CD4-positive, alpha-beta T cell treated with Interleukin-4 for 1 hour (primary cell): ENCODE measurements around the gene SFXN2.
"Not testable (repeated sequence)": the region's sequence is repeated elsewhere in the genome, so short reads cannot be mapped to it uniquely, and the experiment has no call there.

Source experiments
- DNase-seq, 2 donors: peaks; one replicate each; pipeline ENCODE4 v3.0.0-alpha.2; 2020 to 2022

The SFXN2 gene

DNA sequence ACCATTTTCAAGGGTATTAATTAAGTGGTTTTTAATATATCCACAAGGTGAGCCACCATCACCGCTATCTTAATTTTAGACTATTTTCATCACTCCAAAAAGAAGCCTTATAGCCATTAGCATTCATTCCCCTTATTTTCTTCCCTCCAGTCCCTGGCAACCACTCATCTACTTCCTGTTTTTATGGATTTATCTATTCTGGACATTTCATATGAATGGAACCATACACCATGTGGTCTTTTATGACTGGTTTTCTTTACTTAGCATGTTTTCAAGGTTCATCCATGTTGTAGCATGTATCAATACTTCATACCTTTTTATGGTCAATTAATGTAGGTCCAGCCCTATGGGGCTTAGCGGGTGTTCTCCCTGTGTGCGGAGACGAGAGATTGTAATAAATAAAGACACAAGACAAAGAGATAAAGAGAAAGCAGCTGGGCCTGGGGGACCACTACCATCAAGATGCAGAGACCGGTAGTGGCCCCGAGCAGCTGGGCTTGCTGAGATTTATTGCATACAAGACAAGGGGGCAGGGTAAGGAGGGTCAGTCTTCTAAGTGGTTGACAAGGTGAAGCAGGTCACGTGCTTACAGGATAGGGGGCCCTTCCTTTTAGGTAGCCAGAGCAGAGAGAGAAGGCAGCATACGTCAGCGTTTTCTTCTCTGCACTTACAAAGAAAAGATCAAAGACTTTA, 44.0 kb downstream of the SFXN2 start:
- no peak for DNase-seq

DNA sequence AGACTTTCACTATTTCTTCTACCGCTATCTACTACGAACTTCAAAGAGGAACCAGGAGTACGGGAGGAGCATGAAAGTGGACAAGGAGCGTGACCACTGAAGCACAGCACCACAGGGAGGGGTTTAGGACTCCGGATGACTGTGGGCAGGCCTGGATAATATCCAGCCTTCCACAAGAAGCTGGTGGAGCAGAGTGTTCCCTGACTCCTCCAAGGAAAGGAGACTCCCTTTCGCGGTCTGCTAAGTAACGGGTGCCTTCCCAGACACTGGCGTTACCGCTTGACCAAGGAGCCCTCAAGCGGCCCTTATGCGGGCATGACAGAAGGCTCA, 44.5 kb downstream of the SFXN2 start:
- DNase-seq: not testable (repeated sequence)

DNA sequence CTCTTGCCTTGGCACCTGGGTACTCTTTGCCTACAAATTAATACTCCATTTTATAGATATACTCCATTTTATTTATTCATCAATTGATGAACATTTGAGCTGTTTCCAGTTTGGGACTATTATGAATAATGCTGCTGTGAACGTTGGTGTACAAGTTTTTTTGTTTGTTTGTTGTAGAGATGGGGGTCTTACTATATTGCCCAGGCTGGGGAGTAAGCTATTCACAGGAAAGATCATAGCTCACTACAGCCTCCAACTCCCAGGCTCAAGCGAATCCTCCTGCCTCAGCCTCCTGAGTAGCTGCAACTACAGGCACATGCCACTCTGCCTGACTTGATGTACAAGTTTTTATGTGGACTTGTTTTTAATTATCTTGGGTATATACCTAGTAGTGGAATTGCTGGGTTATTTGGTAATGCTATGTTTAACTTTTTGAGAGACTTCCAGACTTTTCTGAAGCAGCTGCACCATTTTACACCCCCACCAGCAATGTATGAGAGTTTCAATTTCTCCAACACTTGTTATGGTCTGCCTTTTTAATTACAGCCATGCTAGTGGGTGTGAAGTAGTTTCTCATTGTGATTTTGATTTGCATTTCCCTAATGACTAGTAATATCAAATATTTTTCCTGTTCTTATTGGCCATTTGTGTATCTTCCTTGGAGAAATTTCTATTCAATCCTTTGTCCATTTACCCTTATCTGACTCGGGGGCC, 45.2 kb downstream of the SFXN2 start:
- no peak for DNase-seq

DNA sequence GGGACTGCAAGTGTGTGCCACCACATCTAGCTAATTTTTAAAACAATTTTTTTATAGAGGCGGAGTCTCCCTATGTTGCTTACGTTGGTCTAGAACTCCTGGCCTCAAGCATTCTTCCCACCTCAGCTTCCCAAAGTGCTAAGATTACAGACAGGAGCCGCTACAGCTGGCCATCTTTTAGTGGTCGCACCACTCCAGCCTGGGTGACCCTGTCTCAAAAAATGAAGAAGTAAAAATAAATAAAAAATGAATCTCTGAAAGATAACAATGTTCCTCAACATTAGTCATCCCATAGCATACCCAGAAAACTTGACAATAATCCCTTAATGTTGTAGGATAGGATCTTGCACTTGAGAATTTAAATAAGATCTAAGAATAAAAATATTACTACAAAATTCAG, 47.5 kb downstream of the SFXN2 start:
- no peak for DNase-seq

DNA sequence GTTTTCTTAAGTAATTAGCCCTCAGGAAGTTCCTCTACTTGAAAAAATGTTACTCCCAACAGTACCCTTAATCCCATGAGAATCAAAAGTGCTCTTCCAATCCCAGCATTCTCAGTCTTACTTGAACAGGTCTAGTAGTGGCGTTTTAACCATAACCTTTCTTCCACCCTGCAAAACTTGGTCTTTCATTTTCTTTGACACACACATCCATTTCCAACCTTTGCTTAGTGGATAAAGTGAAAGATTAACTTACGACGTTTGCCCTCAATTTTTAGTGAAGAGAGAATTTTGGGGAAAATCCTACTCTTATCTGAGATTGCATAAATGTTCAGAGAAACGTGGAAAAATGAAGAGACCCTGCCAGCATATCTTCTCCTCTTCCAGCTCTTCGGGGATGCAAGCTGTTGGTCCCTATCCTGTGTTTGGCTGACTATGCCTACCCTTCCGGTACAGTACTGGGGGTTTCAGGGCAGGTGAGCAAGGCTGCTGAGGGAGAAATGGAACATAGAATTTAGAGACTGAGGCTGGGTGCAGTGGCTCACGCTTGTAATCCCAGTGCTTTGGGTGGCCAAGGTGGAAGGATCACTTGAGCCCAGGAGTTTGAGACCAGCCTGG, 48.1 kb downstream of the SFXN2 start:
- DNase-seq: no peak

DNA sequence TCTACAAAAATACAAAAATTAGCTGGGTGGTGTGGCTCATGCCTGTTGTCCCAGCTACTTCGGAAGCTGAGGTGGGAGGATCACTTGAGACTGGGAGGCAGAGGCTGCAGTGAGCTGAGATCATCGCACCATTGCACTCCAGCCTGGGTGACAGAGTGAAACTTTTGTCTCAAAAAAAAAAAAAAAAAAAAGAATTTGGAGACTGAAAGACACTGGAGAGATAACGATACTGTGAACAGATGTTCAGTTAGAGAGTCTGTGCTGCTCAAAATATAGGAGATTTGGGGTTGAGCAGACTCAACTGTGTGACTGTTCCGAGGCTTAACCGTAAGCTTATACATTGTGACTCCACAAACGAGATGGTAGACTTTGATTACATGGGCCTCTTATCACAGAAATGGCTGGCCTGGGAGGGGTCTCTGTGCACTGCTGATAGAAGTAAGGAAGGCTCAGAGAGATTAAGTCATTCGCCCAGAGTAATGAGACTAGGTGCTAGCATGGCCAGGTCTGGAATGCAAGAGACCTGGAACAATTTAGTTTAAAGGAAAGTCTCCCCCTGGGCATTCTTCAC, 48.7 kb downstream of the SFXN2 start:
- no peak for DNase-seq

DNA sequence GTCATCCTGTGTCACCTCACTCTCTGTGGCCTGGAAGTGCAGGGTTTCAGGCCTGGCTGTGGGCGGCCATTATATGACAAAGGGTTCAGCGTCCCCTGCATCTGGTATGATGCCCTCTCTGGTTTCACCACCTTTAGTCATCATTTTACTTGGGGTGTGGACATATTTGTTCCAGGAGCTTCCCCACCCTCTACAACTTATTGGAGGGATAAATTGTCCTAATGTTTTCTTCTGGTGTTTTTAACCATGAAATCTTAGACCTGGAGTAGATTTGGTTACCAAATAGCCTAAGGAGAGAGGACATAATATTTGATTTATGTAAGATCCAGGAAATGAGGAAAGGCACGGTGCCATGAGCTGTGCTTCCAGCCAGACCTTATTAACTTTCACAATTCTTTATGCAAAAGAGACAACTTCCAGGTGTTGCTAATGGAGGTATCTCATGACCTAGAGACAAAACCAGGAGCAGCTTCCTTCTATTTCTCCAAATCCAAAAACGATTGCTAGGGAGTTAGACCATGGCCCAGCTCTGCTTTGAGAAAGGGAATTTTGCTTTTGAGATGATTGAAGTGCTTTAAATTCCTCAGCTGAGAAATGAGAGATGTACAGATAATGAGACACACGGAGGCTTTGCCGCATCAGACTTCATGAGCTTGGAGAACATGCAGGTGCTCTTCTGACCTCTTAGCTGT, 50.2 kb downstream of the SFXN2 start:
- no peak for DNase-seq

DNA sequence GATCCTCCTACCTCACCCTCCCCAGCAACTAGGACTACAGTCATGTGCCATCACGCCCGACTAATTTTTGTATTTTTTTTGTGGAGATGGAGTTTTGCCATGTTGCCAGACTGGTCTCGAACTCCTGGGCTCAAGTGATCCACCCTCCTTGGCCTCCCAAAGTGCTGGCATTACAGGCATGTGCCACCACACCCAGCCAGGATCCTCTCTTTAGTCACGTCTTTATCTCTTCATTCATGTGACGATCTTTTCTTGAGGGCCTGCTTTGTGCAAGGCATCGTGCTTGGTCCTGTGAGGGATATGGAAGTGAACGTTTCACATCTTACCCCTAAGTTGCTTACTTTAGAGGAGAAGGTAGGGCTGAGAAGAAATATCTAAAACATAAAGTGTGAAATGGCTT, 50.9 kb downstream of the SFXN2 start:
- DNase-seq: no peak

DNA sequence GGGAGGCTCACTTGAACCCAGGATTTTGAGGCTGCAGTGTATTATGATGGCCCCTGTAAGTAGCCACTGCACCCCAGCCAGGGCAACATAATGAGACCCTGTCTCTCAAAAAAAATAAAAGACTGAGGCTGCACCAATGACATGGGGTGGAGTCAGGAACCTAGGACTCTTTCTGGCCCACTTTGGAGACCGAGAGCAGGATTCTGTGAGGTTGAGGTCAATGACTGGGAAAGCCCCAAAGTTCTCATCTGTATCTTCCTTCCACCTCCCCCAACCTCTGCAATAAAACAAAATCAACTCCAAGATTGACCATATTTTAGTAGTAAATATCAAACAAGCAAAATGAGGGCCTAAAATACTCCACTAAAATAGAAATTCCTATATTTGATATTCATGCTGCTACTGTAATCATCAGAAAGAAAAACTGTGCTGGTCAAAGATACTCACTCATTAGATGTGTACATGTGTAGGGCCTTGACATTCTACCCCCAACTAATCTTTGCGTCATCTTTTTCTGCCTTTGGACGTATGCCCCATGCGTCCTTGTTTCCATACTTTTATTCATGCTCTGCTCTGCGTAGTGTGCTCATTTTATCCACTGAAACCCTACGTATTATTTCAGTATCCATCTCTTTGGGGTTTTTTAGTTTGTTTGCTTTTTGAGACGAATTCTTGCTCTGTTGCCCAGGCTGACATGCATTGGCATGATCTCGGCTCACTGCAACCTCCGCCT, 53.2 kb downstream of the SFXN2 start:
- DNase-seq: no peak

DNA sequence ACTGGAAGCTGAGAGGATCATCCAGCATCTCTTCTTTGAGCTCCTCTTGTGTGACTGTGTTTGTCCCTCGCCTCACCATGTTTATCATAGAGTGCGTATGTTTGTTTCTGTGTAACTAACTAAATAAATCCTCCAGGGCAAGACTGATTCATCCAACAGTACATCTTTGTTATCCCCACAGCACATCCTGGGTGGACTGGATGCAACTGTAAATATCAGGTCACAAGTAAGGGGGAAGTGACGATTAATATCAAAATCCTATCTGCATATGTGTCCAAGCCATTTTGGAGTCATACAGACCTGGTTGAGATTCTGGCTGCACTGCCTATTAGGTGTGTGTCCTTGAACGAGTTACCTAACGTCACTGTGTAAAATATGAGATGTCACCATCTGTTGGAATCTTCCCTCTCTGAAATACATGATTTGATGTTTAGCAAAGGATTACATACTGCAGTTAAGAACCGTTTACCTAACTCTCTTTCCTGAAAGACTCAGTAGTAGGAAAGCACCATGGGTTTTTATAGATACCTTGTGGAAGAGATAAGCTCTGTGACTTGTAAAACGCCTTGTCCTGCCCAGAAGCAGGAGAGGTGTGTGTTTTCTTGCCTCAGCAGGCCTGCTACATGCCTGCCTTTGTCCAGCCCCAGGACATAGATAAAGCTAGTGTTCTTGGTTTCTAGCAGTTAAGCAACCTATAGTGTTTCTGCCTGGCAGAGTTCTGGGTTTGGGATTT, 55.1 kb downstream of the SFXN2 start:
- no peak for DNase-seq

DNA sequence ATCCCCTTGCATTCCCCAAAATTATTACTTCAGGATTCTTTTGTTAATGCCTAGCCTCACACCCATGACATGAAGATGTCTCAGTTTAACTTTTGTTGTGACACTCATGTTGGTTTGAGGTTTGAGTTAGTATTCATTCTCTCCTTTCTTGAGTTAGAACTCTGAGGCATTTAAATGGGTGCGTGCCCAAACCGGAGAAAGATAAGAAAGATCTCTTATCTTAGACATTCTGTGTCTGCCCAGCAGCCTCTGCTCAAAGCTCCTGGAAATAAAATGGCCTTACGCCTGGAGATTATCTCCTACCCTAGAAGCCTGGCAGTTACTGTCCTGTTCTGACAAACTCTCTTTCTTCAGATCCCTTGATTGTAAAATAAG, 55.7 kb downstream of the SFXN2 start:
- no peak for DNase-seq

DNA sequence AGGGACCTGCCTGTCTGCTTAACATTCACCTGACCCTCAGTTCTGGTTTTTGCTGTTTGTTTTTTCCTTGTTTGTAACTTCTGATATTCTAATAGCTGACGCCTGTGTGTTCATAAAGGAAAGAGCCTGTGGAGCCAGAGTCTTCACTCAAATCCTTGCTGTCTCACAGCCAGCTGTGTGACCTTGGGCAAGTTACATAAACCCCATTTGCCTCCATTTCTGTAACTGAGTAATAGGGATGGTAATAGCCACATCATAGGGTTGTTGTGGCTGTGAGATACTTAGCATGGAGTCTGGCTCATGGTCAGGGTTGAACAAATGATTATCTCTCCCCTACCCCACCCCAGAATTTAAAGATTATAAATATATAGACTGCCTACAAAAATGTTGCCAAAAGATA, 56.4 kb downstream of the SFXN2 start:
- no peak for DNase-seq

DNA sequence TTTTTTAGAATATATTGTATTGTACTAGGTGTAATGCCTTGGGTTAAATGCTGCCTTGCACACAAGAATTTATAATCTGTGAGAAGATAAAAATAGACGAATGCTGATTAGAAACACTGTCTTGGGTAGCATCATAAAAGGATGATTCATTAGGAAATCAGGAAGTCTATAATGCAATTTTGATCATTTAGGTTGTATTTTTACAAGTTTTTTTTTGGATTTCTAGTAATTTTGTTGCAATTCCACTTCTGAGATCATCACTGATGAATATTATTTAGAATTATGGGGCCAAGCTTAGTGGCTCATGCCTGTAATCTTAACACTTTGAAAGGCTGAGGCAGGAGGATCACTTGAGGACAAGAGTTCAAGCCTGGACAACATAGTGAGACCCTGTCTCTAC, 58.9 kb downstream of the SFXN2 start:
- no peak for DNase-seq

DNA sequence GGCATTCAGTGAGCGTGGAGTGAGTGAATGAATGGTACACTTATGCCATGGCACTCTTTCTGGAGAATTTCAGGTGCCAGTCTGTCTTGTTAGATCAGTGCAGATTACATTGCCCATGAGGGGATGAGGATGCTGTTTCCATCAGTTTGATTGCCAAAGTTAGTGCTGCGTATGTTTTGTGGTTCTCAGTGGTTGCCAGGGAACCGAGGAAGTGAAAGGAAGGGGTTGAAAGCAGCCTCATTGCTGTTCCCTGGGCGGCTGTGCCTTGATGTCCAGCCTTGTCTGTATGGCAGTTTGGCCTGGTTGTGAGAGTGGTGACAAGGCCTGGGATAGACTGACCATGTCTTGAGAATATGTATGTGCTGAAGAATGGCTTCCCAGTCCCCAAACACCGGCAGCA, 59.5 kb downstream of the SFXN2 start:
- DNase-seq: peak; percentile 43 to 70

DNA sequence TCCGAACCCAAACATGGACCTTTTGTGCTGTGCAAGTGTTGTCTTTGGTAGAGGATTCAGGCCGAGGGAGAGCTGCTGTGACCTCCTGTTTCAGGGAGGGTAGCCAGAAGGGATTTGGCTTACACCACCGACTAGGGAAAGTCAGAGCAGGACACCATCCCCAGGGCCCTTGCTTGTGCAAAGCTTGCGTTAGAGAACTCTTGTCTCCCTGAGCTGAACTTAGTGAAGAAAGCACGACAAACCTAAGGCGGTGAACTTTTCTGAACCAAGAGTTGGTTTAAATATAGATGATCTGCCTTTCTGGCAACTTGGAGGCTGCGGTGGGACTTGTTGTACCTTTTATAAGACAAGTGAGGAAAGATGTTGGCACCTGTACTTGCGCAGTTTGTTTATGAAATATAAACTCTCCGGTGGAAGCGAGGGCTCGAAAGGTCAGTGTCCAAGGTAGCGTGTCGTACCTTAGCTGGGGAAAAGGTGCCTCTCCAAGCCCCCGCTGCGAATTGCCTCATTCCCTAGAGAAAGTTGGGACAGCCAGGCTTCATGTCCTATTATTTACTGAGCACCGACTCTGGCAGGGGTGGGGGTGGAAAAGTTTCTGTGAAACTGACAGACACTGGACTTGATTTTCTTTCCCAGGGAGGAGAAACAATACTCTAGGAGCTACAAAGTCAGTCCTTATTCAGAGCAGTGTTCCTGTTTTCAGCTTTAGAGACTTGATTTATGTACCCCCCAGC, 60.9 kb downstream of the SFXN2 start:
- no peak for DNase-seq

DNA sequence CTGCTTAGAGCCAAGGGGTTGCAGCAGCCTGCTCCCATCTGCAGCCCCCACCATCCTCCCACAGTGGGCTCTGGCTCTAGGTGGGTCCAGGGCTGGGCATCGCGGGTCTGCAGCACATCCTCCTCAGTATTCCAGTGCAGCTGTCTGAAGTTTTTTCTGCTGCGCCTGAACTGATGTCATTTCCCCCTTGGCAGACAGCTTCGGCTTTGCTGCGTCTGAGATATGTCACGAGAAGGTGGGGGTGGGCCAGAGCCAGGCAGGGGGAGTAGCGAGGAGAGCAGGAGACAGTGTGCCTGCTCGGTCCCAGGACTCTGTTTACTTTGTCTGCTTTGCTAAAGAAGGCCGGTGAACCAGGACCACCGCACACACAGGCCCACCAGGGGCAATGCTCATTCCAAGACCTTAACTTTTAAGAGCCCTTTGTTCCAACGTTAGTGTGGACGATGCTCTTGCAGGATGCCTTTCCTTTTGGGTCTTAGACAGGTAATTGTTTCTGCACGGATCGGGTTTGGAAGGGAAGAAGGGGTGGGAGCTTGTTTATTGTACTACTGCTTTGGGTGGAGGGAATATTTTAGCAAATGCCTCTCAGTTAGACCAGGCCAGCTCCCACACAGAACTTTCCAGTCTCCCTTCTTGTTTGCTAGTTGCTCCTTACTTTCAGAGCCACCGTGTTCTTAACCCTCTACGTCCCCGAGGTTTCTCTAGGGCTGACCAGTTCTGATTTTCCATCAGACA, 61.7 kb downstream of the SFXN2 start:
- DNase-seq: peak; percentile 22 to 65

DNA sequence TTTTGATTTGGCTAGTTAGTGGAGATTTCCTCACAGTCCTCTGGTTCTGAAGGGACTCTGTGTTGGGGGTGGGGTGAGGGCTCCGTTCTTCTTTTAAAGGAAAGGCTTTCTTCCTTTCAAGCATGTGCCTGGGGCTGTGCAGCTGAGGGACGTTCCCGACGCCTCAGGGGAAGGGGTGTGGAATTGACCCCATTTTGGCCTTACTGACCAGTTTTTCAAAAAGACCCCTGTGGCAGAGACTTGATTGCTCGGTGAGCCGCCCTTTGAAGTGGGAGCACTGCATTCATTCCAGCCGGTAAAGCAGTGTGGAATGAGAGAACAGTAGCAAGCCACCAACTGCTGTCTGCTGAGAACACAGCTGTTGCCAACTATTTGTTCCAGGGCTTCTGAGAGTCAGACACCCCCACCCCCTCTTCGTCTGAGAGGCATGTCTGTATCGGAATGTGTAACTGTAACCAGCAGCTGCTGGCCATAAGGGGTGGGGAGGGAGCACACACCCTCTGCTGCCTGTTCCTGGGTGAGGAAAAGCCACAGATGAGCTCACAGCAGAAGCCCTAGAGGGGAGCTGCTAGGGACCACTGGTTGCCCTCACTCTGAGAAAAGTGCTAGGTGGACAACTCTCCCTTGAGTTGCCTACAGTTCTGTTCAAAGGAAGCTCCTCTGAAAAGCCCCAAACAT, 62.5 kb downstream of the SFXN2 start:
- peak in 1 of 2 donors; percentile 19 for DNase-seq

DNA sequence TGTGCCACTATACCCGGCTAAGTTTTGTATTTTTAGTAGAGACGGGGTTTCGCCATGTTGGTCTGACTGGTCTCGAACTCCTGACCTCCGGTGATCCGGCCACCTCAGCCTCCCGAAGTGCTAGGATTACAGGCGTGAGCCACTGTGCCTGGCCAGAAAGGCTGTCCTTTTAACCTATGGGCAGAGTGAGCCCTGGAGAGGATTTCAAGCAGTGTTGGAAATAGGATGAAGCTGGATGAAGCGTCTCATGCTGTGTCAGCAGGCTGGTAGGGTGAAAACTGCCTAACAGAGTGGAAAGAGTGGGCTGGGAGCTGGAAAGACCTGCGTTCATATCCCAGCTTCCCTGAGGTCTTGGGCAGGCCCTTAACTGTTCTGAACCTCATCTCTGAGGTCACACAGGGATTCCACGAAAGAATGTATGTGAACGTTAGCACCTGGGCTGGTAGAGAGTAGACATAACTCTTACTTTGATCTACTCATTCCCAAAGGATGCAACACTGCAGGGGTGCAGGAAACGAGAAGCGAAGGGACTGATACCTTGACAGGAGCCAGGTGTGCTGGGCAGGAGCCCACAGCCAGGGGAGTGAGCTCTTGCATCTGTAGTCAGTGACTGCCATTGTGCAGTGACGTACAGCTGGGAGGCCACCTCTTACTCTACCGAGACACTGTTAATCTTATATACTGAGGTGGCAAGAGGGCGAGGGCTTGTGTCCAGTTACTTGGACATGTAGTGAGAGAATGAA, 63.4 kb downstream of the SFXN2 start:
- DNase-seq: no peak

DNA sequence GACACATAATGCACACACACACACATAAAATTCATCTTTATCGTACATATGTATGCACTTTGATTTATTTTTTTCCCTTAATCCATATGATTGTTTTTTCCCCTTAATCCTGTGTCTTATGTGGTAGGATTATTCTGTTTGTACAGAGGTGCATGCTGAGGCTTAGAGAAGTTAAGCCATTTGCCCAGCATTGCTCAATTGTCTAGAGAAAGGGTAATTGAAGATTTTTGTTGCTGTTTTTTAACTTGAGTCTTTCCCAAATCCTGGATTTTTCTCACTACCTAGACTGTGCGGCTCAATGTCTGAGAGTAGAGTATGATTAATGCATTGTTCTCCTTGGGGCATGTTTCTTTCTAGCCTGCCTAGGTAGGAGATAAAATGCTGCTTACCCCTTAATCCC, 64.3 kb downstream of the SFXN2 start:
- DNase-seq: no peak
